Transverse colon (tissue), 4 donors: ENCODE data around the gene RPS6KA2.

Experiments
- CTCF ChIP-seq, 5 experiments: fragments of 200-600 bp in 3 of 5; fragments of 450-650 bp in 2 of 5; sonication (generic) in 3 of 5; IDR thresholded peaks; 1 replicate in 2 of 5; 2 replicates in 3 of 5; pipeline ENCODE4 v1.5.1; 2016 to 2017; ENCODE audit warnings: antibody characterized with exemption in 5 of 5, inconsistent platforms in 3 of 5, mild to moderate bottlenecking in 2 of 5, moderate library complexity in 1 of 5
- EP300 ChIP-seq: sonication (generic); formaldehyde crosslinking; IDR thresholded peaks from one replicate; pipeline ENCODE4 v1.6.1; 2017; ENCODE audit warnings: antibody characterized with exemption, low read depth
- POLR2A ChIP-seq: fragments of 450-650 bp; IDR thresholded peaks from one replicate; pipeline ENCODE4 v1.6.1; 2016; ENCODE audit warnings: antibody characterized with exemption, mild to moderate bottlenecking, moderate library complexity
- POLR2AphosphoS5 ChIP-seq, 3 donors: sonication (generic); formaldehyde crosslinking; IDR thresholded peaks; one replicate each; pipeline ENCODE4 v1.6.1; 2016; ENCODE audit warnings: antibody characterized with exemption in 3 of 3

- TF ChIP-seq CTCF (IDR thresholded peaks at IDR 0.05): no peak
- no peak for TF ChIP-seq POLR2A
- no peak for TF ChIP-seq EP300
- no peak for TF ChIP-seq POLR2AphosphoS5 (IDR thresholded peaks at IDR 0.05)
These were observed 82.8 kb downstream of the RPS6KA2 start for GRCh38 chr6:166544296-166544605.
